Keratinocyte (primary cell): ENCODE data around the gene CCDC192.

Experiments
- CTCF ChIP-seq, 3 experiments: IDR thresholded peaks in 1 of 3; conservative IDR thresholded peaks in 1 of 3; optimal IDR thresholded peaks in 1 of 3; 2 replicates in 2 of 3; 3 replicates in 1 of 3; pipeline versions ENCODE3 to v1.5.1; 2011; ENCODE audit warnings: low read length in 3 of 3, mild to moderate bottlenecking in 3 of 3, moderate library complexity in 2 of 3, control low read depth in 1 of 3, inconsistent platforms in 1 of 3; ENCODE audit not compliant: insufficient read depth in 2 of 3; ENCODE audit errors: extremely low read depth in 1 of 3
- EZH2 ChIP-seq: IDR thresholded peaks from one replicate; pipeline ENCODE4 v1.6.1; 2012; ENCODE audit warnings: inconsistent platforms, mild to moderate bottlenecking, low read length, moderate library complexity

GRCh38 chr5:127930311-127930710 is 227.1 kb downstream of the CCDC192 start:
- TF ChIP-seq CTCF (optimal IDR thresholded peaks at IDR 0.05 in 1 of 3, IDR thresholded peaks at IDR 0.05 in 1 of 3, conservative IDR thresholded peaks at IDR 0.05 in 1 of 3; ENCODE audit: extremely low read depth in 1 of 3, insufficient read depth in 2 of 3, low read length in 3 of 3): no peak
- no peak for TF ChIP-seq EZH2
